ENCODE data around the gene JAK3. TPM values are rescaled to one million over a fixed set of nuclear protein-coding genes. Genes with fewer than 3 reads are reported as not detected.
"Not testable (repeated sequence)": the region's sequence is repeated elsewhere in the genome, so short reads cannot be mapped to it uniquely, and the experiment has no call there.

JAK3 gene
- total RNA-seq, 4 donors from 2014 or later = 2.3 to 22.1 (median 8.5) TPM

DNA sequence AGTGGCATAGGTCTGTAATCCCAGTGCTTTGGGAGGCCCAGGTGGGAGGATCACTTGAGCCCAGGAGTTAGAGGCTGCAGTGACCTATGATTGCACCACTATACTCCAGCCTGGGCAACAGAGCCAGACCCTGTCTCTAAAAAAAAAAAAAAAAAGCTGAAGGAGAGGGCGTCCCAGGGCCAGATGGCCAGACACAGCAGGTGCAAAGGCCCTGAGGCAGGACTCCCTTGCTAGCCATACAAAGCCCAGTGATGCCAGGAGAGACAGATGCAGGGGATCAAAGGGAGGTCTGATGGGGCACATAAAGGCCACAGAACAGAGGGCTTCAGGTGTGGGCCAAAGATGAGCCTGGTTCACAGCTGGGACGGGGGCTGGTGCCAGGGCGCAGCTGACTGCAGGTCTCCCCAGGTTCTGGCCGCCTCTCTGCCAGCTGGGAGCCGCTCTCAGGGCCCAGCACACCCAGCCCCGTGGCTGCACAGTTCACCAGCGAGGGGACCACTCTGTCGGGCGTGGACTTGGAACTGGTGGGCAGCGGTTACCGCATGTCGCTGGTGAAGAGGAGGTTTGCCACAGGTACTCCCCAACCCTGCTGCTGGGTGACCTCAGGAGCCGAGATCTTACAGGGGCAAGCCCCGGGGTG, 60.4 kb downstream of the JAK3 start:
- Histone ChIP-seq H3K27me3 (no peaks in the 10 kb centered on the region), H3K36me3 (no peaks in the 10 kb centered on the region), H3K27ac (no peak overlapping the region), H3K4me1 (peaks cover 14 to 30% (median 17%) of the 10 kb centered on the region in 4 donors), H3K4me3 (no peak overlapping the region), H3K9me3 (no peaks in the 10 kb centered on the region)
- WGBS, 2 donors (ENCODE audit: low coverage in 1 of 2) = 90 to 100% methylated on average over 1 to 14 of the region's 14 CpGs
- TF ChIP-seq EP300 (IDR thresholded peaks at IDR 0.05; ENCODE audit: low read depth) = no peak
- no peak for TF ChIP-seq CTCF (IDR thresholded peaks at IDR 0.05)
- no peak for TF ChIP-seq POLR2AphosphoS5 (IDR thresholded peaks at IDR 0.05)
- no peak for TF ChIP-seq POLR2A (IDR thresholded peaks at IDR 0.05)
- in situ Hi-C loops (cut with MboI; ENCODE audit: low pct_ligation_motif_present in 1 of 4, low pct_unique_long_range_greater_than_20kb in 1 of 4, low sequenced_read_pairs in 3 of 4) = no loop called here
- no peak for DNase-seq
- intact Hi-C loops (cut with DNase I; ENCODE audit: low total_unique reads) = no loop called here

DNA sequence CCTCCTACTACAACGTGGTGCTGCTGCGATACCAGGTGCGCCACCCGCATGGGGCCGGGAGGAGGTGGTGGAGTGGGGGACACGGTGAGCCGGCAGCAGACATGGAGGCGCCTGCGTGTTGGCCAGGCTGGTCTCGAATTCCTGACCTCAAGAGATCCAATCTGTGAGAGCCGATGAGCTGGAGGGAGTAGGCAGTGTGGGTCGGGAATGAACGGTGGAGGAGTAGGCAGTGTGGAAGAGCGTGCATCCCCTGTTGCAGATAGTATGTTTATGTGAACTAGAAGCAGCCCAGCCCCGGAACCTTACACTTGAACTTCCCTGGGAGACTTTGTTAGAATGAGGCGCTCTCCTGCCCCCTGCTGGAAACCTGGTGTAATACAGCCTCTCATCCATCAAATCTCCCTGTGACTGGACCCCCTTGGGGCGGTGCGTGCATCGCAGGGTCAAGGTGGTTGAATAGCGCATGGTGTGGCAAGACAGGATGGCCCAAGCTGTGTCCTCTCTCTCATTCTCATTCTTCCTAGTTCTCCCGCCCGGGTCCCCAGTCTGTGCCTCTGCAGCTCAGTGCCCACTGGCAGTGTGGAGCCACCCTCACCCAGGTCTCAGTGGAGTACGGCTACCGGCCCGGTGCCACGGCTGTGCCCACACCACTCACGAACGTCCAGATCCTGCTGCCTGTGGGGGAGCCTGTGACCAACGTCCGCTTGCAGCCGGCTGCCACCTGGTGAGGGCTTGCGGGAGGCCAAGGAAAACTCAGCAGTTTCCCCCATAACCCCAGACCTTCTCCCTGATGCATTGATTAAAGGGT, 63.4 kb downstream of the JAK3 start:
- no peaks in the 10 kb centered on the region for H3K9me3 ChIP-seq
- 46% methylated on average over 25 of the region's 32 CpGs; no CpG with 5 or more reads in 1 of the 2 donors for WGBS, 2 donors (ENCODE audit: low coverage in 1 of 2)
- intact Hi-C loops (cut with DNase I; ENCODE audit: low total_unique reads) (no loop called here), in situ Hi-C loops (cut with MboI; ENCODE audit: low pct_ligation_motif_present in 1 of 4, low pct_unique_long_range_greater_than_20kb in 1 of 4, low sequenced_read_pairs in 3 of 4) (no loop called here)
- no peak for TF ChIP-seq POLR2AphosphoS5 (IDR thresholded peaks at IDR 0.05)
- peak; percentile 74 to 83 (median 79) for TF ChIP-seq CTCF (IDR thresholded peaks at IDR 0.05)
- H3K27ac ChIP-seq = no peak overlapping the region
- H3K27me3 ChIP-seq = peaks cover 12% of the 10 kb centered on the region
- H3K36me3 ChIP-seq = no peaks in the 10 kb centered on the region
- peak; percentile 76 for DNase-seq
- peaks cover 0 to 3% (median 0%) of the 10 kb centered on the region in 4 donors for H3K4me1 ChIP-seq
- H3K4me3 ChIP-seq = no peak overlapping the region

DNA sequence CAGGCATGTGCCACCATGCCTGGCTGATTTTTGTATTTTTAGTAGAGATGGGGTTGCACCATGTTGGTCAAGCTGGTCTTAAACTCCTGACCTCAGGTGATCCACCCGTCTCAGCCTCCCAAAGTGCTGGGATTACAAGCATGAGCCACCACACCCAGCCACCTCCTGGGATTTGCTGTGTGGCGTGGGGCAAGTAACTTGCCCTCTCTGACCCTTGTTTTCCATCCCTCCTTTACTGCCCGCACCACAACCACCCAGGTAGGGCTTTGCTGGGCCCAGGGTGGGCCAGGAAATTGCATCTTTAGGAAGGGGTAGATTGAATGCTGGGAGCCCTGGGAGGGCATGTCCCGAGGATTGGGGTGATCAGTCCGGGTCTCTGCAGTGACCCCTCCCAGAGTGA, 64.1 kb downstream of the JAK3 start:
- 81 to 100% methylated on average over 1 to 5 of the region's 5 CpGs for WGBS, 2 donors (ENCODE audit: low coverage in 1 of 2)
- in situ Hi-C loops (cut with MboI; ENCODE audit: low pct_ligation_motif_present in 1 of 4, low pct_unique_long_range_greater_than_20kb in 1 of 4, low sequenced_read_pairs in 3 of 4); H3K4me1 ChIP-seq; H3K36me3 ChIP-seq; DNase-seq; H3K9me3 ChIP-seq; H3K27ac ChIP-seq; intact Hi-C loops (cut with DNase I; ENCODE audit: low total_unique reads); H3K4me3 ChIP-seq: not testable (repeated sequence)
- peaks cover 16% of the 10 kb centered on the region for H3K27me3 ChIP-seq

- no peak for TF ChIP-seq POLR2AphosphoS5 (IDR thresholded peaks at IDR 0.05)
- TF ChIP-seq CTCF (IDR thresholded peaks at IDR 0.05) = no peak
- TF ChIP-seq EP300 (IDR thresholded peaks at IDR 0.05; ENCODE audit: low read depth) = no peak
- TF ChIP-seq POLR2A (IDR thresholded peaks at IDR 0.05) = no peak
- no peak overlapping the region for H3K4me3 ChIP-seq
- H3K4me1 ChIP-seq = peaks cover 0 to 16% (median 12%) of the 10 kb centered on the region in 4 donors
- 83 to 91% methylated on average over 1 to 2 of the region's 2 CpGs for WGBS, 2 donors (ENCODE audit: low coverage in 1 of 2)
- H3K36me3 ChIP-seq = no peaks in the 10 kb centered on the region
- DNase-seq = no peak
- in situ Hi-C loops (cut with MboI; ENCODE audit: low pct_ligation_motif_present in 1 of 4, low pct_unique_long_range_greater_than_20kb in 1 of 4, low sequenced_read_pairs in 3 of 4) = no loop called here
- intact Hi-C loops (cut with DNase I; ENCODE audit: low total_unique reads) = no loop called here
- H3K9me3 ChIP-seq = no peaks in the 10 kb centered on the region
- peaks cover 20% of the 10 kb centered on the region for H3K27me3 ChIP-seq
- no peak overlapping the region for H3K27ac ChIP-seq
Measured at GRCh38 chr19:17780781-17781180, 67.0 kb downstream of the JAK3 start.
